SK-N-SH (cell line): ENCODE data around the gene MAD1L1. TPM values are rescaled to one million over a fixed set of nuclear protein-coding genes. Genes with fewer than 3 reads are reported as not detected.

Experiments used
- CTCF ChIA-PET: fragments of 300-600, 350-600 bp; formaldehyde crosslinking; extraction: SDS; loops from one replicate; lab custom pipeline; 2021; lab: Yijun Ruan, JAX
- POLR2A ChIA-PET: fragments of 350-600 bp; sonication (Branson Sonifier 250); formaldehyde crosslinking; extraction: SDS; loops from one replicate; lab custom pipeline; 2020; ENCODE audit warnings: antibody characterized with exemption, inconsistent platforms; lab: Yijun Ruan, JAX
- DNase-seq: peaks from one replicate; pipeline ENCODE4 v3.0.0; 2012
- H2AFZ ChIP-seq: fragments of 200-600 bp; sonication (generic); 2 replicates; pipeline ENCODE4 v1.8.1; 2016; ENCODE audit warnings: antibody characterized with exemption, mild to moderate bottlenecking, low read depth
- H3F3A ChIP-seq: fragments of 200-600 bp; sonication (generic); replicated peaks from 2 replicates; pipeline ENCODE3; 2016; ENCODE audit warnings: antibody characterized with exemption, mild to moderate bottlenecking; ENCODE audit not compliant: insufficient read depth
- H3K27ac ChIP-seq, 2 experiments: fragments of 200-500 bp in 1 of 2; fragments of 200-600 bp in 1 of 2; sonication (Bioruptor generic) in 1 of 2; sonication (generic), shearing (Covaris generic) in 1 of 2; 2 replicates each; pipeline versions ENCODE4 v1.5.1 to v1.6.1; 2014 to 2016; ENCODE audit warnings: low read depth in 2 of 2, inconsistent platforms in 1 of 2, low read length in 1 of 2, mild to moderate bottlenecking in 1 of 2, mixed read lengths in 1 of 2
- H3K27me3 ChIP-seq: fragments of 200-600 bp; sonication (generic), shearing (Covaris generic); 2 replicates; pipeline ENCODE4 v1.6.1; 2016; ENCODE audit warnings: mixed run types; ENCODE audit not compliant: insufficient read depth
- H3K36me3 ChIP-seq, 2 experiments: fragments of 200-500 bp in 1 of 2; fragments of 200-600 bp in 1 of 2; sonication (Bioruptor generic) in 1 of 2; sonication (generic) in 1 of 2; replicated peaks in 1 of 2; 2 replicates each; pipeline versions ENCODE3 to v1.5.1; 2014 to 2016; ENCODE audit warnings: low read length in 1 of 2, mild to moderate bottlenecking in 1 of 2; ENCODE audit not compliant: insufficient read depth in 2 of 2, control insufficient read depth in 1 of 2
- H3K4me1 ChIP-seq, 2 experiments: fragments of 200-500 bp in 1 of 2; fragments of 200-600 bp in 1 of 2; sonication (Bioruptor generic) in 1 of 2; sonication (generic), shearing (Covaris generic) in 1 of 2; 2 replicates each; pipeline versions ENCODE4 v1.5.1 to v1.6.1; 2014 to 2016; ENCODE audit warnings: low read depth in 1 of 2, low read length in 1 of 2, mixed run types in 1 of 2; ENCODE audit not compliant: insufficient read depth in 2 of 2, control insufficient read depth in 1 of 2
- H3K4me2 ChIP-seq: fragments of 200-600 bp; sonication (generic), shearing (Covaris generic); 2 replicates; pipeline ENCODE4 v1.6.1; 2017; ENCODE audit warnings: mixed run types
- H3K4me3 ChIP-seq, 2 experiments: fragments of 200-500 bp in 1 of 2; fragments of 200-600 bp in 1 of 2; sonication (Bioruptor generic) in 1 of 2; sonication (generic), shearing (Covaris generic) in 1 of 2; 2 replicates each; pipeline versions ENCODE4 v1.5.1 to v1.8.1; 2014 to 2016; ENCODE audit warnings: low read depth in 2 of 2, inconsistent platforms in 1 of 2, low read length in 1 of 2, mild to moderate bottlenecking in 1 of 2, mixed read lengths in 1 of 2, moderate library complexity in 1 of 2
- H3K79me2 ChIP-seq: fragments of 200-600 bp; sonication (generic); 2 replicates; pipeline ENCODE4 v1.8.1; 2017; ENCODE audit warnings: mild to moderate bottlenecking; ENCODE audit not compliant: insufficient read depth
- H3K9ac ChIP-seq: fragments of 200-600 bp; sonication (generic); 2 replicates; pipeline ENCODE4 v1.6.1; 2017; ENCODE audit warnings: mixed run types
- H3K9me2 ChIP-seq: fragments of 200-600 bp; sonication (generic); 2 replicates; pipeline ENCODE4 v1.6.1; 2017; ENCODE audit warnings: mixed run types
- H3K9me3 ChIP-seq: fragments of 200-600 bp; sonication (generic); 2 replicates; pipeline ENCODE4 v1.6.1; 2017; ENCODE audit warnings: mixed run types, mild to moderate bottlenecking, moderate library complexity
- H4K20me1 ChIP-seq: fragments of 200-600 bp; sonication (generic); 2 replicates; pipeline ENCODE4 v1.6.1; 2017; ENCODE audit warnings: mild to moderate bottlenecking, mixed run types; ENCODE audit not compliant: insufficient read depth
- CHD2 ChIP-seq: fragments of 150-350 bp; IDR thresholded peaks from 2 replicates; pipeline ENCODE4 v1.6.1; 2018; ENCODE audit warnings: low read length; ENCODE audit not compliant: partially characterized antibody
- EP300 ChIP-seq, 2 experiments: IDR thresholded peaks; 2 replicates each; pipeline versions ENCODE4 v1.4.0 to v1.6.1; 2012; ENCODE audit warnings: borderline replicate concordance in 1 of 2, low read depth in 1 of 2, low read length in 1 of 2
- EZH2phosphoT487 ChIP-seq: fragments of 200-600 bp; sonication (generic); IDR thresholded peaks from 2 replicates; pipeline ENCODE4 v1.6.1; 2017; ENCODE audit warnings: low read depth, mixed run types, mild to moderate bottlenecking, antibody characterized with exemption, moderate library complexity, borderline replicate concordance
- FOSL2 ChIP-seq: IDR thresholded peaks from 2 replicates; pipeline ENCODE4 v1.4.0; 2012; ENCODE audit warnings: low read depth, mild to moderate bottlenecking, moderate library complexity, borderline replicate concordance
- FOXJ3 ChIP-seq: sonication (generic); formaldehyde crosslinking; IDR thresholded peaks from 2 replicates; pipeline ENCODE4 v1.5.1; 2020; ENCODE audit warnings: mild to moderate bottlenecking, missing genetic modification reagents
- FOXM1 ChIP-seq: IDR thresholded peaks from 2 replicates; pipeline ENCODE4 v1.4.0; 2012; ENCODE audit warnings: low read depth, mild to moderate bottlenecking
- IRF3 ChIP-seq: fragments of 150-350 bp; IDR thresholded peaks from 2 replicates; pipeline ENCODE4 v1.6.1; 2016; ENCODE audit warnings: mild to moderate bottlenecking, low read depth, low read length
- JUND ChIP-seq: IDR thresholded peaks from 2 replicates; pipeline ENCODE4 v1.4.0; 2012
- MXI1 ChIP-seq: IDR thresholded peaks from 2 replicates; pipeline ENCODE4 v1.6.1; 2012; ENCODE audit warnings: mild to moderate bottlenecking, low read depth, low read length, improper control_type of control experiment
- NFIC ChIP-seq: IDR thresholded peaks from 2 replicates; pipeline ENCODE4 v1.4.0; 2012; ENCODE audit warnings: borderline replicate concordance
- NRF1 ChIP-seq: IDR thresholded peaks from 2 replicates; pipeline ENCODE4 v1.6.1; 2012; ENCODE audit warnings: low read depth, mild to moderate bottlenecking, low read length
- POLR2AphosphoS5 ChIP-seq: IDR thresholded peaks from 2 replicates; pipeline ENCODE4 v1.6.1; 2012; ENCODE audit warnings: low read depth, low read length
- RAD21 ChIP-seq: IDR thresholded peaks from 2 replicates; pipeline ENCODE4 v1.6.1; 2012; ENCODE audit warnings: mild to moderate bottlenecking, low read length
- RFX5 ChIP-seq: IDR thresholded peaks from 2 replicates; pipeline ENCODE4 v1.6.1; 2012; ENCODE audit warnings: mild to moderate bottlenecking, improper control_type of control experiment, low read length
- RXRA ChIP-seq: IDR thresholded peaks from 2 replicates; pipeline ENCODE4 v1.4.0; 2012; ENCODE audit warnings: low read depth, mild to moderate bottlenecking, borderline replicate concordance
- SIN3A ChIP-seq: IDR thresholded peaks from 2 replicates; pipeline ENCODE4 v1.6.1; 2012; ENCODE audit warnings: low read depth, mild to moderate bottlenecking, low read length, moderate library complexity, borderline replicate concordance
- USF1 ChIP-seq: IDR thresholded peaks from 2 replicates; pipeline ENCODE4 v1.4.0; 2012; ENCODE audit warnings: low read depth, borderline replicate concordance
- ZBTB33 ChIP-seq: IDR thresholded peaks from 2 replicates; pipeline ENCODE4 v1.4.0; 2012; ENCODE audit warnings: low read depth, borderline replicate concordance
- WGBS: methylation state at CpG from one replicate; pipeline ENCODE4 v1.1.6; 2017; ENCODE audit warnings: low lambda C conversion rate; 5-methylcytosine and 5-hydroxymethylcytosine counted together
- polyA plus RNA-seq, 3 experiments: library from polyadenylated mRNA; depleted of rRNA; stranded (reverse); fragments of >200 nt; gene quantifications; 2 replicates each; pipeline ENCODE4 v1.2.3, GENCODE V29; 2012

Gene MAD1L1
- polyA plus RNA-seq, 1 of the 3 experiments (the other 2 are of a cell fraction), result 46.2 TPM

GRCh38 chr7:2072798-2073197 is 159.9 kb downstream of the MAD1L1 start:
- H3K9me3 ChIP-seq, result no peaks in the 10 kb centered on the region
- WGBS, result 97% methylated on average over 8 of the region's 13 CpGs
- H3K4me1 ChIP-seq, result no peaks in the 10 kb centered on the region; a peak in 1 of 4 replicates
- ChIA-PET POLR2A (interaction anchor here (1.1 kb wide), 1 partner anchor 9 kb away, joined by 5 read pairs; no protein-coding TSS in a partner anchor), CTCF (interaction anchor here (0.6 to 1.6 kb wide), 5 partner anchors 9 to 62 kb away, joined by 3 to 5 read pairs (median 3); no protein-coding TSS in a partner anchor)
- H3K27ac ChIP-seq, result no peak overlapping the region
- no peak overlapping the region for H3K9ac ChIP-seq
- H2AFZ ChIP-seq, result no peak overlapping the region
- no peaks in the 10 kb centered on the region for H4K20me1 ChIP-seq
- H3K4me2 ChIP-seq, result no peak overlapping the region
- H3F3A ChIP-seq, result no peaks in the 10 kb centered on the region
- no peaks in the 10 kb centered on the region for H3K79me2 ChIP-seq
- no peak for DNase-seq
- no peak for TF ChIP-seq POLR2AphosphoS5
- TF ChIP-seq NFIC, result no peak
- TF ChIP-seq ZBTB33, result no peak
- peaks cover 0 to 20% of the 10 kb centered on the region in 2 experiments for H3K36me3 ChIP-seq
- H3K9me2 ChIP-seq, result no peaks in the 10 kb centered on the region
- H3K4me3 ChIP-seq, result no peak overlapping the region
- no peaks in the 10 kb centered on the region for H3K27me3 ChIP-seq

GRCh38 chr7:2072042-2072441 is 160.7 kb downstream of the MAD1L1 start:
- H3K27me3 ChIP-seq, result no peaks in the 10 kb centered on the region
- H4K20me1 ChIP-seq, result no peaks in the 10 kb centered on the region
- TF ChIP-seq IRF3 (no peak), RFX5 (no peak), NRF1 (no peak), JUND (no peak), USF1 (no peak), ZBTB33 (no peak), CHD2 (no peak), FOXM1 (no peak), FOSL2 (no peak), SIN3A (no peak), RAD21 (no peak), RXRA (no peak), FOXJ3 (CRISPR knock-in tag) (no peak), MXI1 (no peak), EP300 (IDR thresholded peaks at IDR 0.05; ENCODE audit: borderline replicate concordance in 1 of 2, low read depth in 1 of 2, low read length in 1 of 2) (no peak), POLR2AphosphoS5 (no peak), EZH2phosphoT487 (no peak)
- H3K4me1 ChIP-seq, result peaks cover 0 to 1% of the 10 kb centered on the region in 2 experiments; a peak in 1 of 4 replicates
- H3K36me3 ChIP-seq, result peaks cover 0 to 22% of the 10 kb centered on the region in 2 experiments
- no peak overlapping the region for H3K9ac ChIP-seq
- H3K4me3 ChIP-seq, result no peak overlapping the region
- WGBS, result 97% methylated on average over 12 of the region's 12 CpGs
- no peaks in the 10 kb centered on the region for H3K79me2 ChIP-seq
- CTCF ChIA-PET, result interaction anchor here (0.8 to 2.4 kb wide), 7 partner anchors 10 to 259 kb away, joined by 3 to 6 read pairs (median 5); no protein-coding TSS in a partner anchor
- POLR2A ChIA-PET, result no interaction called here
- no peak overlapping the region for H3K4me2 ChIP-seq
- no peaks in the 10 kb centered on the region for H3F3A ChIP-seq
- H3K27ac ChIP-seq, result no peak overlapping the region
- no peak overlapping the region for H2AFZ ChIP-seq
- no peaks in the 10 kb centered on the region for H3K9me2 ChIP-seq
- no peaks in the 10 kb centered on the region for H3K9me3 ChIP-seq
- DNase-seq, result no peak
